ENCODE results near the gene RTF1. TPM values are rescaled to one million over a fixed set of nuclear protein-coding genes. Genes with fewer than 3 reads are reported as not detected.

Gene RTF1
- polyA plus RNA-seq, 3 donors, result 11.2 to 19.1 (median 15.0) TPM

GRCh38 chr15:41512512-41512939, 95.6 kb downstream of the RTF1 start:
- TF ChIP-seq, protein P1, sequence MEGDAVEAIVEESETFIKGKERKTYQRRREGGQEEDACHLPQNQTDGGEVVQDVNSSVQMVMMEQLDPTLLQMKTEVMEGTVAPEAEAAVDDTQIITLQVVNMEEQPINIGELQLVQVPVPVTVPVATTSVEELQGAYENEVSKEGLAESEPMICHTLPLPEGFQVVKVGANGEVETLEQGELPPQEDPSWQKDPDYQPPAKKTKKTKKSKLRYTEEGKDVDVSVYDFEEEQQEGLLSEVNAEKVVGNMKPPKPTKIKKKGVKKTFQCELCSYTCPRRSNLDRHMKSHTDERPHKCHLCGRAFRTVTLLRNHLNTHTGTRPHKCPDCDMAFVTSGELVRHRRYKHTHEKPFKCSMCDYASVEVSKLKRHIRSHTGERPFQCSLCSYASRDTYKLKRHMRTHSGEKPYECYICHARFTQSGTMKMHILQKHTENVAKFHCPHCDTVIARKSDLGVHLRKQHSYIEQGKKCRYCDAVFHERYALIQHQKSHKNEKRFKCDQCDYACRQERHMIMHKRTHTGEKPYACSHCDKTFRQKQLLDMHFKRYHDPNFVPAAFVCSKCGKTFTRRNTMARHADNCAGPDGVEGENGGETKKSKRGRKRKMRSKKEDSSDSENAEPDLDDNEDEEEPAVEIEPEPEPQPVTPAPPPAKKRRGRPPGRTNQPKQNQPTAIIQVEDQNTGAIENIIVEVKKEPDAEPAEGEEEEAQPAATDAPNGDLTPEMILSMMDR (IDR thresholded peaks at IDR 0.05), result no peak

GRCh38 chr15:41512940-41513505, 96.1 kb downstream of the RTF1 start:
- H3K4me3 Mint-ChIP-seq, result peak overlapping the region; percentile 84 to 96
- H3K9me3 Mint-ChIP-seq, result peaks cover 0 to 12% (median 9%) of the 10 kb centered on the region in 7 donors
- Histone ChIP-seq H3K9me3 (replicated peaks in 1 of 2; ENCODE audit: control insufficient read depth in 1 of 2, insufficient read depth in 1 of 2, low read length in 2 of 2) (peaks cover 0 to 14% of the 10 kb centered on the region in 2 donors), H2AFZ (ENCODE audit: insufficient read depth, low read depth, low read length, poor library complexity, severe bottlenecking) (peak overlapping the region; percentile 81), H3K36me3 (replicated peaks in 1 of 2; ENCODE audit: control insufficient read depth in 1 of 2, insufficient read depth in 2 of 2, low read length in 2 of 2) (peaks cover 6 to 12% of the 10 kb centered on the region in 2 donors), H3K9ac (ENCODE audit: insufficient read depth, low read length, poor library complexity, severe bottlenecking) (peak overlapping the region; percentile 52), H3K4me3 (replicated peaks in 1 of 3; ENCODE audit: low read depth in 2 of 3, low read length in 3 of 3) (peak overlapping the region; percentile 36 to 77 (median 36)), H3K79me2 (ENCODE audit: insufficient read depth, low read length) (no peaks in the 10 kb centered on the region), H3K4me1 (ENCODE audit: control insufficient read depth in 1 of 2, insufficient read depth in 2 of 2, low read length in 2 of 2) (peaks cover 23 to 29% of the 10 kb centered on the region in 2 donors), H3K27me3 (ENCODE audit: control insufficient read depth in 2 of 2, insufficient read depth in 2 of 2, low read length in 2 of 2) (peaks cover 17 to 51% of the 10 kb centered on the region in 2 donors), H3K27ac (ENCODE audit: low read depth in 1 of 2, low read length in 2 of 2) (no peak overlapping the region), H3K4me2 (replicated peaks; ENCODE audit: extremely low read depth, low read length, poor library complexity, severe bottlenecking) (peak overlapping the region; percentile 83), H4K20me1 (ENCODE audit: insufficient read depth, low read length) (no peaks in the 10 kb centered on the region)
- under 1% methylated on average over 39 of the region's 40 CpGs for WGBS (ENCODE audit: insufficient coverage)
- H3K36me3 Mint-ChIP-seq, result peaks cover 17 to 24% of the 10 kb centered on the region in 2 donors
- intact Hi-C loops (cut with micrococcal nuclease), result no loop called here
- peaks cover 43 to 51% (median 48%) of the 10 kb centered on the region in 3 donors for H3K27me3 Mint-ChIP-seq (ENCODE audit: low read depth in 3 of 3)
- TF ChIP-seq, protein P1 (IDR thresholded peaks at IDR 0.05), result no peak
- peaks cover 24% of the 10 kb centered on the region for H3K4me1 Mint-ChIP-seq
- peak overlapping the region in 2 of 7 donors; percentile 20 to 55 for H3K27ac Mint-ChIP-seq
- DNase-seq, result peak in 2 of 3 donors; percentile 28 to 40

More at GRCh38 chr15:41512512-41512939, 95.6 kb downstream of the RTF1 start:
- Histone ChIP-seq H3K9ac (ENCODE audit: insufficient read depth, low read length, poor library complexity, severe bottlenecking) (peak overlapping the region; percentile 52), H3K4me2 (replicated peaks; ENCODE audit: extremely low read depth, low read length, poor library complexity, severe bottlenecking) (peak overlapping the region; percentile 83), H3K4me1 (ENCODE audit: control insufficient read depth in 1 of 2, insufficient read depth in 2 of 2, low read length in 2 of 2) (peaks cover 23 to 29% of the 10 kb centered on the region in 2 donors), H3K79me2 (ENCODE audit: insufficient read depth, low read length) (no peaks in the 10 kb centered on the region), H3K27me3 (ENCODE audit: control insufficient read depth in 2 of 2, insufficient read depth in 2 of 2, low read length in 2 of 2) (peaks cover 17 to 51% of the 10 kb centered on the region in 2 donors), H3K4me3 (replicated peaks in 1 of 3; ENCODE audit: low read depth in 2 of 3, low read length in 3 of 3) (peak overlapping the region; percentile 36 to 77 (median 36)), H2AFZ (ENCODE audit: insufficient read depth, low read depth, low read length, poor library complexity, severe bottlenecking) (peak overlapping the region; percentile 81), H3K36me3 (replicated peaks in 1 of 2; ENCODE audit: control insufficient read depth in 1 of 2, insufficient read depth in 2 of 2, low read length in 2 of 2) (peaks cover 2 to 7% of the 10 kb centered on the region in 2 donors), H4K20me1 (ENCODE audit: insufficient read depth, low read length) (no peaks in the 10 kb centered on the region), H3K9me3 (replicated peaks in 1 of 2; ENCODE audit: control insufficient read depth in 1 of 2, insufficient read depth in 1 of 2, low read length in 2 of 2) (peaks cover 0 to 14% of the 10 kb centered on the region in 2 donors), H3K27ac (ENCODE audit: low read depth in 1 of 2, low read length in 2 of 2) (no peak overlapping the region)
- no peak for DNase-seq
- peak overlapping the region in 2 of 7 donors; percentile 19 to 38 for H3K27ac Mint-ChIP-seq
- peaks cover 12 to 19% of the 10 kb centered on the region in 2 donors for H3K36me3 Mint-ChIP-seq
- intact Hi-C loops (cut with micrococcal nuclease), result no loop called here
- H3K4me1 Mint-ChIP-seq, result peaks cover 24% of the 10 kb centered on the region
- peaks cover 43 to 51% (median 48%) of the 10 kb centered on the region in 3 donors for H3K27me3 Mint-ChIP-seq (ENCODE audit: low read depth in 3 of 3)
- H3K4me3 Mint-ChIP-seq, result peak overlapping the region; percentile 84 to 96
- peaks cover 0 to 12% (median 9%) of the 10 kb centered on the region in 7 donors for H3K9me3 Mint-ChIP-seq
- 9% methylated on average over 33 of the region's 33 CpGs for WGBS (ENCODE audit: insufficient coverage)

Data from CD14-positive monocyte (primary cell).